Measurements from ENCODE around the gene IGSF8. TPM values are rescaled to one million over a fixed set of nuclear protein-coding genes. Genes with fewer than 3 reads are reported as not detected.

IGSF8 gene
- total RNA-seq, 6 experiments from 2014 or later = 27.5 to 45.7 (median 29.4) TPM

DNA sequence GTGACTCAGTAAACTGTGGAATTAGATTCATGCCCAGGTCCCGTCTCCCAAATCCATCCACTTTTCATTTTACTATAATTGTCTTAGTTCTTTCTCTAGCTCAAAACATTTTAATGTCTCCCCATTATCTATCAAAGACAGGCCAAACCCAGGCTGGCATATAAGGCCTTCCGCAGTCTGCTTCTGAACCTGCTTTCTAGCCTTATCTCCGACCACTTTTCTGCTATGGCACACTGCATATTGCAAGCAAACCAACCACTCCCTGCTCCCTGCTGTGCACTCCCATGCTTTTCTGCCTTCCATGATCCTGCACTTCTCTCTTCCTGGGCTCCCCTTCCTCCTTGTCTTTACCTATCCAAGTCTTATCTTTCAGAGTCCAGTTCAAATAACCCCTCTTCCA, 49.3 kb downstream of the IGSF8 start:
- Histone ChIP-seq H3K27me3 (no peaks in the 10 kb centered on the region), H3K36me3 (no peaks in the 10 kb centered on the region), H3K27ac (no peak overlapping the region), H3K4me3 (no peak overlapping the region), H3K4me1 (peaks cover 0 to 14% (median 0%) of the 10 kb centered on the region in 4 donors), H3K9me3 (no peaks in the 10 kb centered on the region)
- TF ChIP-seq, protein P1, sequence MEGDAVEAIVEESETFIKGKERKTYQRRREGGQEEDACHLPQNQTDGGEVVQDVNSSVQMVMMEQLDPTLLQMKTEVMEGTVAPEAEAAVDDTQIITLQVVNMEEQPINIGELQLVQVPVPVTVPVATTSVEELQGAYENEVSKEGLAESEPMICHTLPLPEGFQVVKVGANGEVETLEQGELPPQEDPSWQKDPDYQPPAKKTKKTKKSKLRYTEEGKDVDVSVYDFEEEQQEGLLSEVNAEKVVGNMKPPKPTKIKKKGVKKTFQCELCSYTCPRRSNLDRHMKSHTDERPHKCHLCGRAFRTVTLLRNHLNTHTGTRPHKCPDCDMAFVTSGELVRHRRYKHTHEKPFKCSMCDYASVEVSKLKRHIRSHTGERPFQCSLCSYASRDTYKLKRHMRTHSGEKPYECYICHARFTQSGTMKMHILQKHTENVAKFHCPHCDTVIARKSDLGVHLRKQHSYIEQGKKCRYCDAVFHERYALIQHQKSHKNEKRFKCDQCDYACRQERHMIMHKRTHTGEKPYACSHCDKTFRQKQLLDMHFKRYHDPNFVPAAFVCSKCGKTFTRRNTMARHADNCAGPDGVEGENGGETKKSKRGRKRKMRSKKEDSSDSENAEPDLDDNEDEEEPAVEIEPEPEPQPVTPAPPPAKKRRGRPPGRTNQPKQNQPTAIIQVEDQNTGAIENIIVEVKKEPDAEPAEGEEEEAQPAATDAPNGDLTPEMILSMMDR (IDR thresholded peaks at IDR 0.05) = no peak
- TF ChIP-seq POLR2A (IDR thresholded peaks at IDR 0.05) = no peak
- 64% methylated on average over 3 of the region's 3 CpGs for WGBS (ENCODE audit: insufficient coverage, low coverage, low lambda C conversion rate, missing lambda C conversion rate)
- DNase-seq = no peak
- intact Hi-C loops (cut with DNase I) = no loop called here
- no peak for ATAC-seq

DNA sequence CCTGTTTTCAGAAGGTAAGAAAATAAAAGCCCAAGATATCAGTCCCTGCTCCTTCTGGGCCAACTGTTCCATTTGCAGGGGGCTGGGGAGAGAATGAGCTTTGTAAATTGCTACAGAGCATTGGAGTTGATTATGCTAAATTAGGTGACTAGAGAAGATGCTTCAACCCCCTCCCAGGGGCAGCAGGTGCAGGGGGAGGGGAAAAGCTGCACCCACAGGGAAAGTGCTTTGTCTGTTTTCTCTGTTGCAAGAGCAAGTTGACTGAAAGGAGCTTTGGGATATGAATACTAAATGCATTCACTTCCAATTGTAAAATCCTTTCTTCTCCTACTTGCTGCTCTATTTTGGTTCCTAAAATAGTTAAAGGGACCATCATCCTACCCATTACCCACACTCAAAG, 50.1 kb downstream of the IGSF8 start:
- no peaks in the 10 kb centered on the region for H3K36me3 ChIP-seq
- no peak overlapping the region for H3K27ac ChIP-seq
- intact Hi-C loops (cut with DNase I) = no loop called here
- no peak for DNase-seq
- no peak for ATAC-seq
- H3K27me3 ChIP-seq = no peaks in the 10 kb centered on the region
- TF ChIP-seq, protein P1 (IDR thresholded peaks at IDR 0.05) = no peak
- TF ChIP-seq POLR2A (IDR thresholded peaks at IDR 0.05) = no peak
- no peak overlapping the region for H3K4me3 ChIP-seq
- no peaks in the 10 kb centered on the region for H3K9me3 ChIP-seq
- peaks cover 0 to 14% (median 0%) of the 10 kb centered on the region in 4 donors for H3K4me1 ChIP-seq

DNA sequence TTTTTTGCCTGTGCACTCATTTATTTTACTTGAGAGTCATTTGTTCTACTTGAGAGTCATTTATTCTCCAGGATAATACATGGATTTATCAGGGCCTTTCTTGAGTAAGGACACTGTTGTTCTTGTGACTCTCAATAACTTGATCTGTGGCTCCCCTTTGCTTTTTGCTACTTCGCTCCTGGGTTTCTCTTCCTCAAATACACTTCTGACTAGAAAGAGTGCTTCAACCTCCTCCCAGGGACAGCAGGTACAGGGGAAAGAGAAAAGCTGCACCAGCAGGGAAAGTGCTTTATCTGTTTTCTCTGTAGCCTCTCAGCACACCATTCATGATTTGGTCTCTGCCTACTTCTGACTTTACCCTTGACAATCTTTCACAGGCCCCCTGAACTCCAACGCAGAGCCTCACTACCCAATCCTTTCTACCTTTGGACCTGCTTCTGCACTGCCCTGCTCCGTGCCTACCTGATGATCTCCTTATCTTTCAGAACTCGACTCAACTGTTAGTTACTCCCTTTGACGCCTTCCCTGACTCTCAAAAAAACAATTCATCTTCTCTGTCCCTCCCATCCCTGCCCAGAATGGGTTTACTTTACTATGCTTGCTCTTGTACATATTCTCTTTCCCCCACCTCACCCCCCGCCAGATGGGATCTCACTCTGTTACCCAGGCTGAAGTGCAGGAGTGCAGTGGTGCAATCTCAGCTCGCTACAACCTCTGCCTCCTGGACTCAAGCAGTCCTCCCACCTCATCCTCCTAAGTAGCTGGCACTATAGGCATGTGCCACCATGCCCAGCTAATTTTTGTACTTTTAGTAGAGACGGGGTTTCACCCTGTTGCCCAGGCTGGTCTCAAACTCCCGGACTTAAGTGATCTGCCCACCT, 51.1 kb downstream of the IGSF8 start:
- no peak for ATAC-seq
- H3K4me1 ChIP-seq = peaks cover 0 to 14% (median 0%) of the 10 kb centered on the region in 4 donors
- H3K4me3 ChIP-seq = no peak overlapping the region
- H3K27me3 ChIP-seq = no peaks in the 10 kb centered on the region
- no peaks in the 10 kb centered on the region for H3K9me3 ChIP-seq
- no peaks in the 10 kb centered on the region for H3K36me3 ChIP-seq
- intact Hi-C loops (cut with DNase I) = no loop called here
- no peak for DNase-seq
- no peak overlapping the region for H3K27ac ChIP-seq
- 60% methylated on average over 8 of the region's 9 CpGs for WGBS (ENCODE audit: insufficient coverage, low coverage, low lambda C conversion rate, missing lambda C conversion rate)
- TF ChIP-seq, protein P1 (IDR thresholded peaks at IDR 0.05) = no peak
- TF ChIP-seq POLR2A (IDR thresholded peaks at IDR 0.05) = no peak

DNA sequence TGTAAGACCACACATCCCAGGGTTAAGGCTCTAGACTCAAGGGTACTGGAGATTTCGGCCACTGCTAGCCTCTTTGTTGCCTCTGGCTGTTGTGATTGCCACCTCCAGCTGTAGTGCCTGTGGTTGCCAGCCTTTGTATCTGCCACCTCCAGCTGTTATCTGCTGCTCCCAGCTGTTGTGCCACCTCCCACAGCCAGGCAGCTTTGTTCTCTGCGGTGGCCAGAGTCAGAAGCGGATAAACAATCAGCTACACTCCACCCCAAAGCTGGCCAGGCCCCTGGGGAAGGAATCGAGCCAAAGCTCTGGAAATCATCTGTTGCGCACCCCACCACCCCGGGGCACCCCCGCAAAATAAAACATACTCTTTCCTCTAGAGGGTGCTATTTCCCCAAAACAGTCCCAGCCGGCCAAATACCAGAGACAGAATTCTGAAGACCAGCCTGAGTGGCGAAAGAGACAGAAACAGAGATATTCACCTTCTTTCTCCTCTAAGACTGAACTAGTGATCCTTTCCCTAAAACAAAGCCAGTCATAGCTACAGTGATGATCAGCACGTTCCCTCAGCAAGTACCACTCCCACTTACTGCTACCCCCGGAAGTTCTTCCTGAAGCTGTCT, 51.8 kb downstream of the IGSF8 start:
- ATAC-seq = peak; percentile 77 to 86 (median 84)
- Histone ChIP-seq H3K4me3 (no peak overlapping the region), H3K9me3 (no peaks in the 10 kb centered on the region), H3K36me3 (no peaks in the 10 kb centered on the region), H3K27me3 (no peaks in the 10 kb centered on the region), H3K27ac (no peak overlapping the region), H3K4me1 (peaks cover 0 to 14% (median 0%) of the 10 kb centered on the region in 4 donors)
- DNase-seq = no peak
- intact Hi-C loops (cut with DNase I) = no loop called here
- TF ChIP-seq, protein P1 (IDR thresholded peaks at IDR 0.05) = peak; percentile 49 to 62 (median 52)
- no peak for TF ChIP-seq POLR2A (IDR thresholded peaks at IDR 0.05)
- WGBS (ENCODE audit: insufficient coverage, low coverage, low lambda C conversion rate, missing lambda C conversion rate) = 11% methylated on average over 11 of the region's 11 CpGs
